SK-N-SH treated with all-trans-retinoic acid at 6 μM for 48 hours (cell line): ENCODE measurements around the gene PIGN.

Source experiments
- OSR1 ChIP-seq: fragments of 250-450 bp; sonication (Bioruptor Pico); IDR thresholded peaks from 2 replicates; pipeline ENCODE4 v1.8.0; 2022; ENCODE audit warnings: moderate library complexity, mild to moderate bottlenecking, inconsistent platforms
- RARB ChIP-seq: fragments of 250-450 bp; sonication (Bioruptor Pico); IDR thresholded peaks from 2 replicates; pipeline ENCODE4 v1.8.0; 2021; ENCODE audit warnings: mild to moderate bottlenecking, moderate library complexity
- ZC3H10 ChIP-seq: fragments of 250-450 bp; sonication (Bioruptor Pico); IDR thresholded peaks from 2 replicates; pipeline ENCODE4 v1.5.1; 2021; ENCODE audit warnings: mild to moderate bottlenecking, moderate library complexity
- ZNF70 ChIP-seq: fragments of 450-650 bp; formaldehyde crosslinking; IDR thresholded peaks from 2 replicates; pipeline ENCODE4 v1.5.0; 2020; ENCODE audit warnings: mild to moderate bottlenecking, moderate library complexity
- TF ChIP-seq, protein P1 (sequence below): fragments of 250-450 bp; sonication (Bioruptor Pico); IDR thresholded peaks from 2 replicates; pipeline ENCODE4 v1.8.0; 2020; ENCODE audit warnings: mild to moderate bottlenecking, moderate library complexity, borderline replicate concordance

- TF ChIP-seq OSR1 (CRISPR knock-in tag) = no peak
- no peak for TF ChIP-seq ZC3H10
- TF ChIP-seq, protein P1, sequence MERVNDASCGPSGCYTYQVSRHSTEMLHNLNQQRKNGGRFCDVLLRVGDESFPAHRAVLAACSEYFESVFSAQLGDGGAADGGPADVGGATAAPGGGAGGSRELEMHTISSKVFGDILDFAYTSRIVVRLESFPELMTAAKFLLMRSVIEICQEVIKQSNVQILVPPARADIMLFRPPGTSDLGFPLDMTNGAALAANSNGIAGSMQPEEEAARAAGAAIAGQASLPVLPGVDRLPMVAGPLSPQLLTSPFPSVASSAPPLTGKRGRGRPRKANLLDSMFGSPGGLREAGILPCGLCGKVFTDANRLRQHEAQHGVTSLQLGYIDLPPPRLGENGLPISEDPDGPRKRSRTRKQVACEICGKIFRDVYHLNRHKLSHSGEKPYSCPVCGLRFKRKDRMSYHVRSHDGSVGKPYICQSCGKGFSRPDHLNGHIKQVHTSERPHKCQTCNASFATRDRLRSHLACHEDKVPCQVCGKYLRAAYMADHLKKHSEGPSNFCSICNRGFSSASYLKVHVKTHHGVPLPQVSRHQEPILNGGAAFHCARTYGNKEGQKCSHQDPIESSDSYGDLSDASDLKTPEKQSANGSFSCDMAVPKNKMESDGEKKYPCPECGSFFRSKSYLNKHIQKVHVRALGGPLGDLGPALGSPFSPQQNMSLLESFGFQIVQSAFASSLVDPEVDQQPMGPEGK (CRISPR knock-in tag) = no peak
- TF ChIP-seq ZNF70 = no peak
- TF ChIP-seq RARB = no peak
These were observed 158.1 kb downstream of the PIGN start for GRCh38 chr18:62028715-62029114.
